ENCODE measurements around the gene IGFL3.

DNA sequence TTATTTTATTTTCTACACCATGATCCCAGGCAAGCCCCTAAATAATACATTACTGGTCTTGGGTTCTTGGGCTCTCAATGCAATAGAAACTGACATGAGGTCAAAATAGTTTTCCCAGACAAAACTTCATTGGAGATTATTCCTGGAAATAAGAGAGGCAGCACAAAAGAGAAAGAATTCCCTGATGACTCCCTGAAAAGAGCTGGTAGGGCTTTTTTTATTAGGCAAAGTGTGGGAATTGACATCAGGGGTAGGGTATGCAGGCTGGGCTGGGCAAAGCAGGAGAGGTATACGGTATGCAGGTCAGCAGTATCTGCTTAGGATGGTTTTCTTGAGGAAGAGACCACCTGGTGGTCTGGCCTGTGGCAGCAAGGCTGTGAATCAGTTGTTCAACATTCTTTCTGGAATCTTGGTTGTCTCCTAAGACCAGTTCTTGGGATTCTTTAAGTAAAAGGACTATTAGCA is 9.3 kb upstream of the IGFL3 start:
- TF ChIP-seq, protein P1, sequence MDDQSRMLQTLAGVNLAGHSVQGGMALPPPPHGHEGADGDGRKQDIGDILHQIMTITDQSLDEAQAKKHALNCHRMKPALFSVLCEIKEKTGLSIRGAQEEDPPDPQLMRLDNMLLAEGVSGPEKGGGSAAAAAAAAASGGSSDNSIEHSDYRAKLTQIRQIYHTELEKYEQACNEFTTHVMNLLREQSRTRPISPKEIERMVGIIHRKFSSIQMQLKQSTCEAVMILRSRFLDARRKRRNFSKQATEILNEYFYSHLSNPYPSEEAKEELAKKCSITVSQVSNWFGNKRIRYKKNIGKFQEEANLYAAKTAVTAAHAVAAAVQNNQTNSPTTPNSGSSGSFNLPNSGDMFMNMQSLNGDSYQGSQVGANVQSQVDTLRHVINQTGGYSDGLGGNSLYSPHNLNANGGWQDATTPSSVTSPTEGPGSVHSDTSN (IDR thresholded peaks at IDR 0.05) = no peak
- TF ChIP-seq SIN3A (IDR thresholded peaks at IDR 0.05; ENCODE audit: borderline replicate concordance, low read depth, low read length) (no peak), EP300 (IDR thresholded peaks at IDR 0.05; ENCODE audit: borderline replicate concordance in 1 of 2, low read depth in 1 of 2, low read length in 1 of 2) (no peak), TAF1 (IDR thresholded peaks at IDR 0.05; ENCODE audit: borderline replicate concordance, low read depth, low read length) (no peak), POLR2AphosphoS5 (IDR thresholded peaks at IDR 0.05; ENCODE audit: low read depth, low read length) (no peak), CHD2 (IDR thresholded peaks at IDR 0.05; ENCODE audit: low read length, partially characterized antibody) (no peak), SMC3 (IDR thresholded peaks at IDR 0.05; ENCODE audit: low read depth, low read length) (no peak), FOSL2 (IDR thresholded peaks at IDR 0.05; ENCODE audit: borderline replicate concordance, low read depth) (no peak), EZH2phosphoT487 (IDR thresholded peaks at IDR 0.05; ENCODE audit: borderline replicate concordance, low read depth) (no peak), TCF12 (IDR thresholded peaks at IDR 0.05) (no peak)
- TF ChIP-seq, protein P2, sequence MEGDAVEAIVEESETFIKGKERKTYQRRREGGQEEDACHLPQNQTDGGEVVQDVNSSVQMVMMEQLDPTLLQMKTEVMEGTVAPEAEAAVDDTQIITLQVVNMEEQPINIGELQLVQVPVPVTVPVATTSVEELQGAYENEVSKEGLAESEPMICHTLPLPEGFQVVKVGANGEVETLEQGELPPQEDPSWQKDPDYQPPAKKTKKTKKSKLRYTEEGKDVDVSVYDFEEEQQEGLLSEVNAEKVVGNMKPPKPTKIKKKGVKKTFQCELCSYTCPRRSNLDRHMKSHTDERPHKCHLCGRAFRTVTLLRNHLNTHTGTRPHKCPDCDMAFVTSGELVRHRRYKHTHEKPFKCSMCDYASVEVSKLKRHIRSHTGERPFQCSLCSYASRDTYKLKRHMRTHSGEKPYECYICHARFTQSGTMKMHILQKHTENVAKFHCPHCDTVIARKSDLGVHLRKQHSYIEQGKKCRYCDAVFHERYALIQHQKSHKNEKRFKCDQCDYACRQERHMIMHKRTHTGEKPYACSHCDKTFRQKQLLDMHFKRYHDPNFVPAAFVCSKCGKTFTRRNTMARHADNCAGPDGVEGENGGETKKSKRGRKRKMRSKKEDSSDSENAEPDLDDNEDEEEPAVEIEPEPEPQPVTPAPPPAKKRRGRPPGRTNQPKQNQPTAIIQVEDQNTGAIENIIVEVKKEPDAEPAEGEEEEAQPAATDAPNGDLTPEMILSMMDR (IDR thresholded peaks at IDR 0.05) = no peak
- TF ChIP-seq, protein P3, sequence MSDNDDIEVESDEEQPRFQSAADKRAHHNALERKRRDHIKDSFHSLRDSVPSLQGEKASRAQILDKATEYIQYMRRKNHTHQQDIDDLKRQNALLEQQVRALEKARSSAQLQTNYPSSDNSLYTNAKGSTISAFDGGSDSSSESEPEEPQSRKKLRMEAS (IDR thresholded peaks at IDR 0.05; ENCODE audit: low read depth) = no peak
- TF ChIP-seq, protein P4, sequence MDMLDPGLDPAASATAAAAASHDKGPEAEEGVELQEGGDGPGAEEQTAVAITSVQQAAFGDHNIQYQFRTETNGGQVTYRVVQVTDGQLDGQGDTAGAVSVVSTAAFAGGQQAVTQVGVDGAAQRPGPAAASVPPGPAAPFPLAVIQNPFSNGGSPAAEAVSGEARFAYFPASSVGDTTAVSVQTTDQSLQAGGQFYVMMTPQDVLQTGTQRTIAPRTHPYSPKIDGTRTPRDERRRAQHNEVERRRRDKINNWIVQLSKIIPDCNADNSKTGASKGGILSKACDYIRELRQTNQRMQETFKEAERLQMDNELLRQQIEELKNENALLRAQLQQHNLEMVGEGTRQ (IDR thresholded peaks at IDR 0.05; ENCODE audit: borderline replicate concordance, low read depth, low read length) = no peak

Measured in SK-N-SH (cell line).